GM21390 (cell line): Measurements from ENCODE around the gene MRPL19.
"Not testable (repeated sequence)": the region's sequence is repeated elsewhere in the genome, so short reads cannot be mapped to it uniquely, and the experiment has no call there.

Experiments
- ATAC-seq: cut with Tn5 transposase; IDR thresholded peaks from one replicate; pipeline ENCODE4 v1.9.1; 2021; ENCODE audit not compliant: unreplicated experiment

Gene MRPL19

GRCh38 chr2:75657798-75658197 is 11.2 kb downstream of the MRPL19 start:
- ATAC-seq = no peak

GRCh38 chr2:75666911-75667310 is 20.3 kb downstream of the MRPL19 start:
- no peak for ATAC-seq

GRCh38 chr2:75667884-75668283 is 21.3 kb downstream of the MRPL19 start:
- no peak for ATAC-seq

- not testable (repeated sequence) for ATAC-seq
These were observed 28.8 kb downstream of the MRPL19 start for GRCh38 chr2:75675423-75675822.

- ATAC-seq = no peak
These were observed 29.3 kb downstream of the MRPL19 start for GRCh38 chr2:75675908-75676307.

GRCh38 chr2:75676464-75676863 is 29.9 kb downstream of the MRPL19 start:
- no peak for ATAC-seq

- ATAC-seq = no peak
These were observed 33.0 kb downstream of the MRPL19 start for GRCh38 chr2:75679556-75679955.

- no peak for ATAC-seq
These were observed 33.8 kb downstream of the MRPL19 start for GRCh38 chr2:75680402-75680801.

- not testable (repeated sequence) for ATAC-seq
These were observed 36.8 kb downstream of the MRPL19 start for GRCh38 chr2:75683430-75683829.

GRCh38 chr2:75688196-75688595 is 41.6 kb downstream of the MRPL19 start:
- no peak for ATAC-seq

GRCh38 chr2:75698918-75699317 is 52.3 kb downstream of the MRPL19 start:
- no peak for ATAC-seq

- ATAC-seq = no peak
These were observed 56.0 kb downstream of the MRPL19 start for GRCh38 chr2:75702593-75702992.

GRCh38 chr2:75703589-75704287 is 57.2 kb downstream of the MRPL19 start:
- no peak for ATAC-seq

- ATAC-seq = no peak
These were observed 59.3 kb downstream of the MRPL19 start for GRCh38 chr2:75705921-75706320.

GRCh38 chr2:75707901-75708300 is 61.3 kb downstream of the MRPL19 start:
- ATAC-seq = no peak

GRCh38 chr2:75709297-75709696 is 62.7 kb downstream of the MRPL19 start:
- ATAC-seq = no peak

- ATAC-seq = peak; percentile 39
These were observed 63.6 kb downstream of the MRPL19 start for GRCh38 chr2:75710220-75710576.

GRCh38 chr2:75710577-75711253 is 64.1 kb downstream of the MRPL19 start, which contains the start of gene GCFC2:
Gene GCFC2, minus strand, starts transcription at chr2:75710915. Its CDS starts 60 bp downstream, at chr2:75710855.
- peak; percentile 89 for ATAC-seq

GRCh38 chr2:75711590-75711989 is 65.0 kb downstream of the MRPL19 start:
- not testable (repeated sequence) for ATAC-seq

- ATAC-seq = no peak
These were observed 69.8 kb downstream of the MRPL19 start for GRCh38 chr2:75716406-75716805.

- ATAC-seq = no peak
These were observed 73.0 kb downstream of the MRPL19 start for GRCh38 chr2:75719616-75720015.

GRCh38 chr2:75720525-75720924 is 73.9 kb downstream of the MRPL19 start:
- no peak for ATAC-seq

- ATAC-seq = no peak
These were observed 76.1 kb downstream of the MRPL19 start for GRCh38 chr2:75722687-75723086.
